Glomerular visceral epithelial cell (primary cell): ENCODE measurements around the gene GRID2.
"Not testable (repeated sequence)": the region's sequence is repeated elsewhere in the genome, so short reads cannot be mapped to it uniquely, and the experiment has no call there.

ENCODE experiments used
- DNase-seq: peaks from one replicate; pipeline ENCODE4 v3.0.0-alpha.2; 2016; ENCODE audit errors: extremely low spot score

The GRID2 gene

DNA sequence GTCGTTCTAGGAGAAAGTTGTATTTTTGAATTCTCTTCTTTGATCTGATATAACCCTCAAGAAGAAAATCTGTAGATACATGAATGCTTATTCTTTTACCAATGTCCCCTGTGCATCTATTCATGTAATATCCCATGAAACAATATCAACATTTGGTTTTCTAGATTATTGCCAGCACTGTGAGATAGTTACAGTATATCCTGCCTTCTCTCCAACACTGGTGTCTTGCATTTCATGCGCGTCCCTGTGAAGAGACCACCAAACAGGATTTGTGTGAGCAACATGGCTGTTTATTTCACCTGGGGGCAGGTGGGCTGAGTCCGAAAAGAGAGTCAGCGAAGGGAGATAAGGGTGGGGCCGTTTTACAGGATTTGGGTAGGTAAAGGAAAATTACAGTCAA lies 135.0 kb downstream of the GRID2 start:
- not testable (repeated sequence) for DNase-seq

DNA sequence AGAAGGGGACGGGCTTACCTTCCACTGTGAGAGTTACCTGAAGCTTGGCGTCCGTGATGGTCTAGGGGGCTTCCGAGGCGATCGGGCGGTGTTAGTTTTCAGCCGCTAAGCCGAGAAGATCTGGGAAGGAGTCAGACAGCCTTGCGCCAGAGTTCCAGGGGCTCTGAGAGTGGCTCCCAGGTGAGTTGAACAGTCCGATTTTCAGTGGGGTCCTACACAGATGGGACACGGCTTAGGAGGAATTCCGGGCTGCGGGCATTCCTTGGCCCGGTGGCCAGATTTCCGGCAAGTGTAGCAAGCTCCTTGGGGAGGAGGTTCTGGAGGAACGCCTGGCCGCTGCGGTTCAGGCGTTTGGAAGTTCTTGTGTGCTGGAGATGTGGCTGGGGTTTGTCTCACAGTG lies 138.4 kb downstream of the GRID2 start:
- not testable (repeated sequence) for DNase-seq

DNA sequence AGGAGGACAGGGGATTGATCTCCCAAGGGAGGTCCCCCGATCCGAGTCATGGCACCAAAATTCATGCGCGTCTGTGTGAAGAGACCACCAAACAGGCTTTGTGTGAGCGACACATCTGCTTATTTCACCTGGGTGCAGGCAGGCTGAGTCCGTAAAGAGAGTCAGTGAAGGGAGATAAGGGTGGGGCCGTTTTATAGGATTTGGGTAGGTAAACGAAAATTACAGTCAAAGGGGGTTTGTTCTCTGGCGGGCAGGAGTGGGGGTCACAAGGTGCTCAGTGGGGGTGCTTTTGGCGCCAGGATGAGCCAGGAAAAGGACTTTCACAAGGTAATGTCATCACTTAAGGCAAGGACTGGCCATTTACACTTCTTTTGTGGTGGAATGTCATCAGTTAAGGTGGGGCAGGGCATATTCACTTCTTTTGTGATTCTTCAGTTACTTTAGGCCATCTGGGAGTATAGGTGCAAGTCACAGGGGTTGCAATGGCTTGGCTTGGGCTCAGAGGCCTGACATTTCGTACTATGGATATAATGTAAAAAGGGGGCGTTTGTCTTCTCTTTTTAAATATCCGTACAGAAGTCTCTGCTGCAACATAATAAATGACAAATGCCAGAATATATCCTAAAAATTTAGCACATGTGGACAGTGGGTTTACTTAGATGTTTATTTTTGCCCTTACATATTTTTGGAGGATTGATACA lies 140.5 kb downstream of the GRID2 start:
- DNase-seq, result not testable (repeated sequence)

DNA sequence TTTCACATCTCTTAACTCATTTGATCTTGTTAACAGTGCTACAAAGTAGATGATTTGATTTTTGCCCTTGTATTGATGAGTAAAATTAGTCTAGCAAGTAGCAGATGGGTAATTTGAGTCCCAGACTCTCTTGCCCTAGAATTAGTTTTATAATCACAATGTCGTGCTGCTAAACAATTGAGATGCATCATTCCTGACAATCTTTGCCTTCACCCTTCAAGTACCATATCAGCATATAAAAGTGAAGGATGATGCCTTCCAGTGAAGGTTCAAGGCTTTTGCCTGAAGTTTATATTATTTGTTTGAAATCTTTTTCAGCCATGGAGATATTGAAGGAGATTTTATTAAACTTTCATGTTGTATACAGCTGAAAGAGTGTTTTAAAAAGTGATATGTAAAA lies 141.4 kb downstream of the GRID2 start:
- DNase-seq, result no peak

DNA sequence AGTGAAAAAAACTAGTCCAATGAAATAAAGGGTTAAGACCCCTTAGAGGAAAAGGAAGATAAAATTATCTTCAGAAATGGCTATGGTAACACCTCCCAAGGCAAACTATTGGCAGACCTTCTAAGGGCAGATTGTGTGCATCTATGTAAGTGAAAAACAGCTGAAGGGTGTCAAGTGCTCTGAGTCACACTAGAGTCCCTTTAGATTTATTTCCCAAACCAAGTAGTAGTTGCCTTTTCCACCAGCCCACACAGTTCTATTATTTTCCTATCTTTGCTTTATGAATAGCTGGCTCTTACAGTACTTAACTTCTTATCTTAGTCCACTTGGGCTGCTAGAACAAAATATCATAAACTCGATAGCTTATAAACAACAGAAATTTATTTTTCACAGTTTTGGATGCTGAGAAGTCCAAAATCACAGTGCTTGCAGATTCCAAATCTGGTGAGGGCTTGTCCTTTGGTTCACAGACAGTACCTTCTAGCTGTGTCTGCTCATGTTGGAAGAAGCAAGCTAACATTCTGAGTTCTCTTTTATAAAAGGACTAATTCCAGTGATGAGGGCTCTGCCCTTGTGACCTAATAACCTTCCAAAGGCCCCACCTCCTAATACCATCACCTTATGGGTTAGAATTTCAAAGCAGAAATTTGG lies 143.6 kb downstream of the GRID2 start:
- no peak for DNase-seq

DNA sequence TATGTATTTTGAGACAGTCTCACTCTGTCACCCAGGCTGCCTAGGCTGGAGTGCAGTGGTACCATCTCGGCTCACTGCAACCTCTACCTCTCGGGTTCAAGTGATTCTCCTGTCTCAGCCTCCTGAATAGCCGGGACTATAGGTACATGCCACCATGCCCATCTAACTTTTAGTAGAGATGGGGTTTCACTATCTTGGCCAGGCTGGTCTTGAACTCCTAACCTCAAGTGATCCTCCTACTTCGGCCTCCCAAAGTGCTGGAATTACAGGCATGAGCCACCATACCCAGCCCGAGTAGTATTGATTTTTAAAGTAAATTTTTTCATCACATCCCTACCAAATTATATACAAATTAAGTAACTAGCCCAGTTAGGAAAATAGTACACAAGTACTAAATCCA lies 144.4 kb downstream of the GRID2 start:
- not testable (repeated sequence) for DNase-seq

DNA sequence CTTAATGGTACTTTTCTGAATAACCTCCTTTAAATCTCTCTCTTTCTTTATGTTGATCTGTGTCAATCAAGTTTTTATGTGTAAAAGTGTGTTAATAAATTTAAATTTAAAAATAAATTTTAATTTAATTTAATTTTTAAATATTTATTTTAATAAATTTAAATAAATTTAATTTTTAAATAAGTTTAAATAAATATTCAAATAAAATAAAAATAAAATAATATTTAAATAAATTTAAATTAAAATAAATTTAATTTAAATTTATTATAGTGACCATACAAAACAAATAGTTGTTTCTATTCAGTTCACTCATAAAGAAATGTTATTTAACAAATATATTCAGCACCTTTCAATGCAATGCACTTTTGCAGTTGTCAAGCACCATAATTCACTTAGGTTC lies 146.9 kb downstream of the GRID2 start:
- no peak for DNase-seq

DNA sequence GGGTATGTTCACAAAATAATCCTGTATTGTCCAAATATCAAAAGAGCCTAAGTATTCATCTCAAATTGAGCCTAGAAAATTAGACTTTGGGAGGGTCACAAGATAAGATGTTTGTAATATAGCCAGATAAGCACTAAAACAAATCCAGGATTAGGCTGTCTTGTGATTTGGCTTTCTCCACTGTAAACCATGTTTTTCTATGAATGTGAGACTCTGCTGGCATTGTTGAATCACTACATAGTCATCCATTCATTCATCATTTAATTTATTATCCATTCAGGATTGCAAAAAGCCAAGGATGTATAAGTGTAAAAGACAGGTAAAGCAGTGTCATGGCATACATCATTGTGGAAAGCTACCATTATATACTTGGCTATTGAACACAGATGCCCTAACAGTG lies 148.0 kb downstream of the GRID2 start:
- DNase-seq, result no peak

DNA sequence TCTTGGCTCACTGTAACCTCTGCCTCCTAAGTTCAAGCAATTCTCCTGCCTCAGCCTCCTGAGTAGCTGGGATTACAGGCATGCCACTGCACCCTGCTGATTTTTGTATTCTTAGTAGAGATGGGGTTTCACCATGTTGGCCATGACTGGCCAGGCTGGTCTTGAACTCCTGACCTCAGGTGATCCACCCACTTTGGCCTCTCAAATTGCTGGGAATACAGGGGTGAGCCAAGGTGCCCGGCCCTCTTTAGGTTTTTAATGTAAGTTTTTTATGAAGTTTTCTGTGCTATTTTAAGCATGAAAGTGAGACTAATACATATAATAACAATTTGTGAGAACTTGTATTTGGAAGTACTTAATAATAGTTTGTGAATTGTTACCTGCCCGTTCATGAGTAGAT lies 148.6 kb downstream of the GRID2 start:
- not testable (repeated sequence) for DNase-seq

DNA sequence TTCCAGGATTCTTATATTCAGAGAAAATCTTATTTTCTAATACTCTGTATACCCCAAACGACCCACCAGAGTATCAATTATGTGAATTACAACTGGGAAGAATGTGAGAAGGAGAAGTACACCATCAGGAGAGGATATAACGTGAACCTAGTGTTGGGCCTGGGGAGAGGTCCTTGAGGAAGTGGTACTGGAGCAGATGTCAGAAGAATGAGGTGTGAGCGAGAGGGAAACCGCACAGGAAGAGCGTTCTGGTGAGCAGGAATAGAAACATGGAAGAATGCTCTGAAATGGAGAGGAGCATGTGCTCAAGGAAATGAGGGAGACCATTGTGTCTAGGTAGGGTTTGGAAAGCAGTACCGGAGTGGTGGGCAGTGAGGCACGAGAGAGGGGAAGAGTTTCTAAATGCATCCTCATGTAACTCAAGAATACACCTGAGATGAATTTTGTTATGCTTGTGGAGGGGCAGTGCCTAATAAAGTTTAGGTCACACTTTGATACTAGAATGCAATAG lies 151.6 kb downstream of the GRID2 start:
- DNase-seq, result no peak

DNA sequence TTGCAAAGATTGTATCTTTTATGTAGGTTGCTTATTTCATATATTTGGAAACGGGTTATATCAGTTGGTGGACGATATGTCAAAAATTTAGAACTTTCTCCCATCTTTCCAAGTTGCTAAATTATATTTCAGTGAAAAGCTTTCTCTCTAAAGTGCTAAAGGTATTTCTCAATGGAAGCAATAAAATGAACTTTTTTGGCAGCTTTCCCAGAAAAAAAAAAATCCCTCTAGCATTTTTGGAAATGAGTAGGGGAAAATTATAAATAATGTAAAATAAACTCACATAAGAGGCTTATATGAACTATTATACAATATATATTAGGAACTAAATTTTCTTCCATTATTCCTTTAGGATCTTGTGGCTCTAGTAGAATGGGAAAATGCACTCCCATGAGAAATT lies 152.2 kb downstream of the GRID2 start:
- DNase-seq, result no peak

DNA sequence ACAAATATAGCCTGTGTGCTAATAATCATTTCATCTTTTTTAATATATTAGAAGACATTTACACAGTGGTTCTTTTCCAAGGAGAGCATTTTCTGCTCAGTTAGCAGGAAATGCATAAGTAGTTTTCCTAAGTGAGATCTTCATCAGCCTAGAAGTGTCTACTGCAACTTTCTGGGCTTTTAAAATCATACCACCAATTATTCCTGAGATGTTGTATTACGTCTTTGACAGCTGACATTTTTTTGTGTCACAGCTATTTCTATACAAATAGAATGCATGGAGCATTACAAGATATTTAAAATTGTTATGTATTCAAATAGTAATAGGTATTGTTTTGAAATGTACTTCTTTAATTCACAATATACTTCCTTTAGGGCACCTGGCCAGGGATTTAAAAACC lies 158.0 kb downstream of the GRID2 start:
- no peak for DNase-seq

DNA sequence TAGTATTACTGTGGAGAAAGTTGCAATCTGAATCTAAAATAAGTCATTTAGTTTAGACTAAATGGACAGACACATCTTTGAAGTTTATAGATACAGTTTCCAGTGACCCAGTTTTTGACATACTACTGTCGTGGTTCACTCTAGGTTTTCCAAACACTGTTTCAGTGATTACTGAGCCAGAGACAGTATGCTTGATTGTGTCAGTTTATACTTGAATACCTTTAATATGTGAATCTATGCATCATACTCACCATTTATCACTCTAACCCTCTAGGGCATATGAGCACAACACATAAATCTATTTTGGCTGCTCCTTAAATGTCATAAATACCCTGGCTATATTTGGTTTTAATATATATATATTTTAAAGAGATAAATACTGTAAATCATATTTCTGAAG lies 173.5 kb downstream of the GRID2 start:
- DNase-seq, result no peak

DNA sequence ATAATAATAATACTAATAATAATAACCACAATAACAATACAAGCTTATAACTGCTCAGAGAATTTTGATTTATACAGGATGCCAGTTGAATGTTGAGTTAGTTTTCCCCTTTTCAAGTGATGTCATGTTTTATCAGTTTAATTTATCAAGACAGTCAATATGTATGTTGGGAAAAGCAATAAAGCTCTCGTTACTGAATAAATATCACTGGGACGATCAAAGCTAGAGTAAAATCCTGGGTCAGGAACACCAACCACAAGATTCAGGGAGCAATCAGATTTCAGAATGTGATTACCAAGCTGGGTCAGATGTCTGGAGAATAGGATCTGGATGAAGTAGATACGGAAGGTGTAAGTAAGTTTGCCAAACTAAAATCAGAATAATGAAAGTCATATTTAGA lies 179.6 kb downstream of the GRID2 start:
- DNase-seq, result no peak

DNA sequence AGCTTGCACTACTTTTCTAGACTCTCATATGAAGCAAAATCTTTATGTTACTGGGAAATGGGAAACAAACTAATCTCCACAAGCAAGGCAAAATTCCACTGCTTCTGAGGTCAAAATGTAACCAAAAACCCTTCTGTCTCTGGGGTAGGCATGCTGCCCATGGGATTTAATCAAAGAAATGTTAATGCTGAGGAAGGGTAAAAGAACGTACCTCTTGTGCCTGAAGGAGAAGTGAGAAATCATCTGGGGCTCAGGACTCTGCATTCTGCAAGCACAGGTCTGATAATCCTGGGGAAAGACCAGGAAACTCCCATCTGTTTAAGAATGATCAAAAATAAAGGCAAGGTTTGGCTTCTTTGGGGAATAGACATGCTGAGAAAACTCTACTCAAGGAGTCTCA lies 184.7 kb downstream of the GRID2 start:
- DNase-seq, result no peak

DNA sequence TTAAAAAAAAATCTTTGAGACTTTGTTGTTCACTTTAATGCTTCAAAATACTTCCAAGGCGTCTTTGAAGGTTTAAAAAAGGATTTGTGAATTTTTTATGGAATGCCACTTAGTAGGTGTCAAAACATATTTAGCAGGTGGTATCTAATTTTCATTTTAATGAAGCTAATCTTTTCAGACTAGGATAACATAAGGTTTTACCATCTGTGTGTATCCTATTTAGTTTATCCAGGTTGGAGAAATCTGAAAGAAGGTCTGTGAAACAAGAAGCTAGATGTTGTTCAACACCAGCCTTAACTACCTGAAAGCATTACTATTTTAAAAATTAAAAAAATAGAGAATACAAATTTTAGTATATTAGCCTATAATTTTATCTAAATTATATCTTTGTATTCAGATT lies 193.4 kb downstream of the GRID2 start:
- DNase-seq, result no peak

DNA sequence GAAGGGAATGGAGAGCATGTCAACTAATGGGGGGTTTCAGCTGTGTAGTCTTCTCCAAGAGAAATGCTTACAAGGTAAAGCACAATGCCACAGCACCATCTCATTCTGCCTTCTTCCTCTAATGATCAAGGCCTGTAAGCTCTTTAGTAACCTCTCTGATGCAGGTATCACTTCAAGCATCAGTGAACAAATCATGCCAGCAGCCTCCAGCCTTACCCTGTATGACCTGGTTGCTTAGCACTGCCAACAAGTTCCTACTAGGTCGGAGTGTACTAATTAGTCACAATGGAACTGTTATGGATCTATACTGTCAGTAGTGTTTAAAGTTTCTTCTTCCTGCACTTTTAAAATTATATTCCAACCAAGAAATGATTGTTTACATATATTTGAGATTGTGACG lies 197.7 kb downstream of the GRID2 start:
- DNase-seq, result no peak

DNA sequence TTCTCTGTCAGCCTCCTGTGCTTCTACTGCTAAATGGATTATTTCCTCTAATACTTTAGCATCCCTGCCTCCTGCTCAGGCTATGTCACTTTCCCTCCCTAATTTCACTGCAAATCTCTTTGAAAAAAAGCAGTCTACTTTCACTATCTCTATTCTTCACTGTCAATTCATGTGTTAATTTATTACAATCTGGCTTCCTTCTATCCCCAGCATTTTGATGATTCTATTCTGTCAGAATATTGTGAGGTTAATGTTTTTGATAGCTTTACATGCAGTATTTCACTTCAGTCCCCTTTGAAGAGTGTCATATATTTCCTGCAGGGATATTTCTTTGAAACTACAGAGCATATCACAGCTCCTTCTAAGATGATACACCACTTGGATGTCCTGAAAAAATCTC lies 203.2 kb downstream of the GRID2 start:
- no peak for DNase-seq

DNA sequence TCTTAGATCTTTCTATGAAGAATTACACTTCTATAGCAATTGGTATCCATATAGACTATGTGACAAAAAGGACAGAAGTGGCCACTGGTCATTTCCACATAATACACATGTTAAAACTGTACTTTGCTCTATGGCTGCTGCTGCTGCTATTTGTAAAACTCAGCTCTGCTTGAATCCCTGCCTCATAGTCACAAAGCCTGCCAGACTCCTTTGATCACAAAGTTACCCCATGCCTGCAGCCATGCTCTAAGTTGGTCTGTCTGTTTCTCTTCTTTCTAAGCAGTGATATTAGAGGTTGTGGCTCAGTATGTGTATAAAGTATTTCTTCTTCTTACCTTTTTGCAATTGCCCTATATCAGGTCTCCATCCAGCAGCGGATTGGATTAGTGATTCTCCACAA lies 210.9 kb downstream of the GRID2 start:
- DNase-seq, result no peak

DNA sequence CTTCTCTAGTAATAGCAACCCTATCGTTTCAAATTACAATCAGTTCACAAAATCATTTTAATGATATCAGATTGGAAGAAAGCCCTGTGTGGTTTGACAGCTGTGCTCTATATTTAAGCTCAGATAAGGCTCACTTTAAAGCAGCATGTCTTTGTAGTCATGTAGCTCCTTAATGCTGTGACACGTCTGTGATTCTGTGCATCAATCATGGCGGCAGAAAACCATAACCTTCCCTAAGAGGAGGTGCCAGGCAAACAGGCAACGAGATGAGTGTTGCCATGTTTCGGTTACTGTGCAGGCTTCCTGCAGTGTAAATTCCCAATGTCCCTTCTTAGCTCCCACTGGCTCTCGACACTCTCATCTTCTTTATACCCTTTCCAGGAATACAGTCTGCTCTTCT lies 212.7 kb downstream of the GRID2 start:
- DNase-seq, result no peak

DNA sequence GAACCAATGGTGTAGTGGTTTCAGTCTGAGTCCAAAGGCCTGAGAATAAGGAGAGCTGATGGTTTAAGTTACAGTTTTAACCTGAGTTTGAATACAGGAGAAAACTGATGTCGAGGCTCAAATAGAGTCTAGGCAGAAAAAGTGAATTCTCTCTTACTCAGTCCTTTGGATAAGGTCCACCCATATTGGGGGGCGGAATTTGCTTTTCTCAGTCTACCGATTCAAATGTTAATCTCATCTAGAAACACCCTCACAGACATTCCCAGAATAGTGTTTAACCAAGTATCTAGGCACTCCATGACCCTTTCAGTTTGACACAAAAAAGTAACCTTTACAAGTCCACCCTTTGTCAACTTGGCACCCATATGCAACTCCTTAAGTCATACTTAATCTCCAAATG lies 216.0 kb downstream of the GRID2 start:
- no peak for DNase-seq

DNA sequence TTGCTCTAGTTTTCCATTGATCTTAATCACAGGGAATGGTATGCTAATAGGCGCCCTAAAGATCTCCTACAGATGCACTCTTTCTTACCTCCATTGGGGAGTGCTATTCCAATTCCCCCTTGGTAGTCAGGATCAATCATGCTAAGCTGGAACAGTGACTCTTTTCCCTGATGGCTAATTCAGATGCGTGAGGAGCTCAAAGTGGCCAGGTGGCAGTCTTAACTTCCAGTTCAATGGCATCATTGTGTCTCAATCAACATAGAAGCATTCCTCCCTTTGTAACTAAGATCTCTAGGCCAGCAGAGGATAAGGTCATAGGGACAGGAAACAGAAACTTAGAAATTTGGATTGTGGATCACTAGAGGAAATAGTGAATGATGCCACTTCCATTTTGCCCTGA lies 216.8 kb downstream of the GRID2 start:
- DNase-seq, result no peak

DNA sequence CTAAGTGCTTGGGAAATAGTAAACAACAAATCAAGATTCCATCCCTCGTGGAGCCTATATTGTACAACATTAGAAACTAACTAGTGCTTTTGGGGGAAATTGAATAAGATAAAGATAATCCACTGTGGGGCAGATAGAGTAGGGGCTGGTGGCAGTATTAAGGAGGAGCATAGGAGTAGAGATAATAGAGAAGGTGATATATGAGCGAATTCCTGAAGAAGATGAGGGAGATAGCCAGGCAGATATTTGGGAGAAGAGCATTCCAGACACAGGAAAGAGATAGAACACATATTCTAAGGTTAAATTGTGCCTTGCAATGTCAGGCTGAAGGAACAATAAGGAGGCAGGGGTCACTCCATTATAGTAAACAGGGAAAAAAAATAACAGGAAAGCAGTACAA lies 218.2 kb downstream of the GRID2 start:
- DNase-seq, result no peak

DNA sequence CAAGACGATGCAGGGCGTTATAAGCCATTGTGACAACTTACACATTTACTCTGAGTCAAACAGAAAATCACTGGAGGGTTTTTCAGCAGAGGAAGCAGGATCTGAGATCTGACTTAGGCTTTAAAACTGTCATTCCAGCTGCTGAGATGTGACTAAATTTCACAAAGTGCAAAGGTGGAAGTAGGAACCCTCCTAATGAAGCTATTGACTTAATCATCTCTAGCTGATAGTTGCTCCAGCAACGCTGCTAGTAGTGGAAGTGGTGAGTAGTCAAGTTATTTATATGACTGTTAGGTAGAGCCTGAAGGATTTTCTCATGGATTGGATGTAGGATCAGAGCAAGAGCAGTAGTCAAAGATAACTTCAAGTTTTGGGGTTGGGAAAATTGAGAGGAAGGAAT lies 218.6 kb downstream of the GRID2 start:
- DNase-seq, result no peak
